NK-92 treated with Interleukin-12 subunit alpha and Interleukin-12 subunit beta, amount 100 ng/mL, for 24 hours (cell line): Measurements from ENCODE around the gene TET2.
A peak's percentile ranks its signal among the peaks of the same experiment; 100 is the strongest.
"Not testable (repeated sequence)": the region's sequence is repeated elsewhere in the genome, so short reads cannot be mapped to it uniquely, and the experiment has no call there.

Experiments
- DNase-seq: peaks from one replicate; lab custom pipeline; 2025; lab: John Stamatoyannopoulos, UW

Gene TET2

DNA sequence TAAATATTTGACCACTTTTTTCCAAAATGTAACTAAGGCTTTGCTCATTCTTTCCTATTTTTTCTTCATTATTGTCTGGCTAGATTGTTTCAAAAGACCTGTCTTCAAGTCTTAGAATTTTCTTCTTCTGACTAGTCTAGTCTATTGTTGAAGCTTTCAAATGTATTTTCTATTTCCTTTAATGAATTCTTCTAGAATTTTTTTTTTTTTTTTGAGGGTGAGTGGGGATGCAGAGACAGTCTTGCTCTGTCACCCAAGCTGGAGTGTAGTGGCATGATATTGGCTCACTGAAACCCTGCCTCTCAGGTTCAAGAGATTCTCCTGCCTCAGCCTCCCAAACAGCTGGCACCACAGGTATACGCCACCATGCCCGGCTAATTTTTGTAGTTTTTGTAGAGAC lies 141.4 kb downstream of the TET2 start:
- DNase-seq = no peak

DNA sequence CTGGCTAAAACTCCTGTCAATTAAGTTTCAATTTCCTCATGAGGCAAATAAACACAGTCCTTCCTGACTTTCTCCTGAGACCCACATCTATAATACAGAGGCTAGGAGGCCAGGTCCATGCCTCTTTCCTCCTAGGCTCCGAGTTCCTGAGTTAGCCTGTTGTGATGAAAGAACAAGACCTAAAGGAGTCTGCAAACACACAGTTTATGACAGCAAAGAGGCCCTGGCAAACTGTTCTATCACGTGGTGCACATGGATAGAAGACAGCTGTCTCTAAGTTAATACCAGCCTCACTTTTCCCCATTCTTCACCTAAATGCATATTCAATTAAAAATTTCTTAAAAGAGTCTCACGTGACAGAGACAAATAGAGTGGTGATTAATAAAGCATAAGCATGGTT lies 145.2 kb downstream of the TET2 start:
- DNase-seq = no peak

DNA sequence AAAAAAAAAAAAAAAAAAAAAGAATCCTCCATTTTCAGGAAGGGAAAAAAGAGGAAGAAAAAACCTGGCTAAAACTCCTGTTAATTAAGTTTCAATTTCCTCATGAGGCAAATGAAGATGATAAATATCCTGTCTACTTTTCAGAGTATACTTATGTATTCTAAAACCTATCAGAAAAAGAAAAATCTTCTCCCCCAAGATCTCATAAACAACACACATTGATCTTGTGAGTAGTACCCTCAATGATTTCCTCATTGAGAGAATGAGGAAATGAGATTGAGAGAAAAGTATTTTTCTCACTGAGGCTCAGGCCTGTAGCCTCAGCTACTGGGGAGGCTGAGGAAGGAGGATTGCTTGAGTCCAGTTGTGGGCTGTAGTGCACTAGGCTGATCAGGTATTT lies 146.7 kb downstream of the TET2 start:
- DNase-seq = no peak

DNA sequence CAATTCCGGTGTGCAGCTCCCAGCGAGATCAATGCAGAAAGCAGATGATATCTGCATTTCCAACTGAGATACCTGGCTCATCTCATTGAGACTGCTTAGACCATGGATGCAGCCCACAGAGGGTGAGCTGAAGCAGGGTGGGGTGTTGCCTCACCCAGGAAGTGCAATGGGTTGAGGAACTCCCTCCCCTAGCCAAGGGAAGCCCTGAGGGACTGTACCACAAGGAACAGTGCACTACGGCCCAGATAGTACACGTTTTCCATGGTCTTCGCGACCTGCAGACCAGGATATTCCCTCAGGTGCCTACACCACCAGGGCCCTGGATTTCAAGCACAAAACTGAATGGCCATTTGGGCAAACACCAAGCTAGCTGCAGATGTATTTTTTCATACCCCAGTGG lies 150.0 kb downstream of the TET2 start:
- no peak for DNase-seq

DNA sequence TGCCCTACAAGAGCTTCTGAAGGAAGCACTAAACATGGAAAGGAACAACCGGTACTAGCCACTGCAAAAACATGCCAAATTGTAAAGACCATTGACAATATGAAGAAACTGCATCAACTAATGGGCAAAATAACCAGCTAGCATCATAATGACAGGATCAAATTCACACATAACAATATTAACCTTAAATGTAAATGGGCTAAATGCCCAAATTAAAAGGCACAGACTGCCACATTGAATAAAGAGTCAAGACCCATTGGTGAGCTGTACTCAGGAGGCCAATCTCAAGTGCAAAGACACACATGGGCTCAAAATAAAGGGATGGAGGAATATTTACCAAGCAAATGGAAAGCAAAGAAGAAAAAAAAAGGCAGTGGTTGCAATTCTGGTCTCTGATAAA lies 152.4 kb downstream of the TET2 start:
- DNase-seq = not testable (repeated sequence)

DNA sequence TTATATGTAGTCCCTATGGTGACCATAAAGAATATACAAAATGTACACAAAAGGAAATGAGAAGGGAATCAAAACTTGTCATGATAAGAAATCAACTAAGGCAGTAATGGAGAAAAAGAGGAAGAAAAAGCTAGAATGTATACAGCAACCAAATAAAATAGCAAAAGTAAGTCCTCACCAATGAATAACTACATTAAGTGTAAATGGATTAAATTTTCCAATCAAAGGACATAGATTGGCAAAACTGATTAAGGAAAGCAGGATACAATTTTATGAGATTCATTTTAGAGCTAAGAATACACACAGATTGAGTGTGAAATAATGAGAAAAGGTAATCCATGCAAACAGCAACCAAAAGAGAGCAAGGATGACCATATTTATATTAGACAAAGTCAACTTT lies 157.4 kb downstream of the TET2 start:
- no peak for DNase-seq

DNA sequence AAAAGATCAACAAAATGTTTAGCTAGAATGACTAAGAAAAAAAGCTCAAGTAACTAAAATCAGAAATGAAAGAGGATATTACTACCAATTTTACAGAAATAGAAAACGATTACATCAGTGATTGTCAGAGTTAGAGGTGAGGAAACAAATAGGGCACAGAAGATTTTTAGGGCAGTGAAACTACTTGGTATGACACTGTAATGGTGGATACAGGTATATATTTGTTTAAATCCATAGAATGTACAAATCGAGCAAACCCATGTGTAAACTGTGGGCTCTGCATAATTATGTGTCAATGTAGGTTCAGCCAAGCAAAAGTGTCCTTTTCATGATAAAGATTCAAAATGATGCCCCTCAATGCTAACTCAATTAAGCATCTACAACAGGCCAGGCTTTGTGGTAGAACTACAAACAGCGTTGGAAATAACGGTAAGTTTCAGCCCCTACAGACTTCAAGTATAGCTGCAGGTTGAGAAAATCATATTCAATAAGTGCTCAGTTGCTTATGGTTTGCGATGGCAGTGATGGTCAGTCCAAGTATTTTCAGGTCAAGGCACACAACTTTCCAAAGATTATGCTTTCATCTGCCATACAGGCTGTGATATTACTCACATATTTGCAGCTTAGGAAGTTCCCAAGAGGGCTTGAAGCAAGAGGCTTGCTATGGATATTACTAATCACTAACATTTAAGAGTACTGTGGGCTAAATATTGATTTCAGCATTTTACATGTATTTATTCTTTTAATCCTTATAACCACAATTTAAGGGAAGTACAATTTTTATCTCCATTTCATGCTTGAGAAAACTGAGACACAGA lies 158.6 kb downstream of the TET2 start:
- no peak for DNase-seq

DNA sequence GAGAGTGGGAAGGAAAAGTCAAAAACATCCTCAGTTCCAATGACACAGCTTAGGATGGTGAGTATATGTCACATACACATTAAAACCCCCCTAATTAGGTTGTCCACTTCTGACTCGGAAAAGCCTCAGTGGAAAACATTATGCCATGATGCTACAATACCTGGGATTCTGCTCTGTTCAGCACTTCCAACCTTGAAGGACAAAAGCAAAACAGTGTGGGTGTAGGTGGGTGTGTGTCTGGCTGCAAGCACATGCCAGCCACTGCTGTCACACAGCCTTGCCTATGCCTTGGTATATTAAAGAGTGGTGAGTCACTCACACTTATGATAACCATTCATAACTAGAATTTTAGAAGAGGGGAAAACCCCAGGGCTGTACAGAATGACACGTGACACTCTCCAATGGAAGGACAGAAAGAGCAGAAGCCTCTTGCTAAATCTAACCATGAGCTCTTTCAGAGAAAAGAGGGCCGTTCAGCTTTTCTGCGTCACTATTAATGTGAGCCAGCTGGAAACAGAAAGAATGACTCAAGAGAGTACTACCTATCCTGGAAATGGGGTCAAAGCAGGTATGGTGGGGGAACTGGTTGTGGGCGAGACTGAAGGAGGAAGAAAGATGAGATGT lies 159.6 kb downstream of the TET2 start:
- DNase-seq = peak; percentile 35

DNA sequence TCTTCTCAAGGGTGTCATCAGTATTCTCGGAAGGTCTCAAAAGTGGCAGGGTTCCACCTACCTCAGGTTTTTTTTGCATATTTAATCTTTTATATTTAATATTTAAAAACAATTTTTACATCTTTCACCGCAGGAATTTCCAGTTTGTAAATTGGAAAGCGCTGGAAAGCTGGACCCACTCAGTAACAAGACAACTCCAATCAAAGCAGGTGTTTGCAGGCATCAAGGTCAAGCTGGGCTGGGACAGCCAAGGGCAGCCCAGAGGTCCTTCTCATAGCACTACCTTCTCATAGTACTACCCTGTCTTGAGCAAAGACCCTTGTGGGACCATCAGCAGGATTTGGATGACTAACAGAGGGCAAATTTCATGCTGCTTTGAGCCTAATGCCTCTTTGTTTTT lies 160.1 kb downstream of the TET2 start:
- peak; percentile 10 for DNase-seq

DNA sequence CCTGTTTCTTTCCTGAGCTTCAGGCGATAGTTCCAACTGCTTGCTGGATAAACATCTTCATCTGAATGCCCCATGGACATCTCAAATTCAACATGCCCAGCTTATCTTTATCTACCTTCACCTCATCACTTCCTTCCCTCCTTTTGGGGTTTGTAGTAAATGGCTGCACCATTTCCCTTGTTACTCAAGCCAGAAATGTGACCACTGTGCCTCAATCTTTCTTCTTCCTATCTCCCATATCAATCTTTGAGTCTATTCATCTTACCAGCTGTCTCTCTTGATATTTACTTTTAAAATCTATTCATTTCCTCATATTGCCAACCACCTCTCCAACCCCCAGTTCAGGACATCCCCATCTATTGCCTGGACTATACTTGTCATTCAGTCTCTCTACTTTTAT lies 171.8 kb downstream of the TET2 start:
- no peak for DNase-seq

DNA sequence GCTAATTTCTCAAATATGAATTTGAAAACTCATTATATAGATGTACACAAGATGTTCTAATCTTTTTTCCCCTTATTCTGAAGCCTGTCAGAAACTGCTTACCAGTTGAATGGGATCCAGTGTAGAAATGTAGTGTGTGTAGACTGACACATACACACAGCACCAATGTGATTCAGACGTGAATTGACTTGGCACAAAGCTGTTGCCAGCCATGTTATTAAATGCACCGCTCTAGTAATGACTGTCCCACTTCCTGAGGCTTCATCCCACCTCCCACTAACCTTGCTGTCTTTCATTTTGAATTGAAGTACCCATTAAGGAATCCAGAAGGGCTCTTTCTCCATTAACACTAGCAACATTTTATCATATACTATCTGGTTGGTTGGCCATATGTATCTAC lies 180.5 kb downstream of the TET2 start:
- no peak for DNase-seq

DNA sequence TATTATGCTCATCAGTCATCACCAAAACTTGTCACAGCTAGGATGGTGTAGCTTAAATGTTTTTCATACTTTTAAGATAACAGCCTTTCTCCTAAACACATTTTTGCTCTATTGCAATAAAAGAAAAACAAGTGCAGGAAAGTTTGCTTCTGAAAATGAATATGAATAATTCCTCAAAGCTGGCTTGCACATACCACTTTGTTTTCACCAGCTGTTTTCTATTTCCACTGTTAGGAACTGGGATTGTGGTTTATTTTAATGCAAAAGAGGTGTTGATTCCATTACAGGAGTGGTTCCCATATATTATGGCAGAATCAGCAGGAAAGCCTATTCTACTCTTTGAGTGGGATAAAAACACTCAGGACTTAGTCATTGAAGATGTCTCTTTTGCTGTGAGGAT lies 181.3 kb downstream of the TET2 start:
- DNase-seq = no peak

DNA sequence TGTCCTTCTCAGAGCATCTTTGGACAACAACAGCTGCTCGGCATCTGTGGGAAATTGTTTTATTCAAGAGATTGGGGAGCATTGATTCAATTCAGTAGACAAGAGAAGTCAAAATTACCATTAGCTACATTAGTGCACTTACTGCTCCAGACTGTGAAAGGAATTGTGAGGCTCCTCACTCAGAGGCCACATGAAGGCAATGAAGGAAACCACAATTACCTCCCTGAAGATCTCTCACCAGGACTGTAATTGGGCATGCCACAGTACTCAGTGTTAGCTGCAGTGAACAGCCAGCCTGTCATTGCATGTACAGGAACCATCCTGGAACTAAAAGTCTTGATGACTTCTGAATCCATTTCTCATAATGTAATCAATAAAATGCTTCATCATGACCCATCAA lies 182.4 kb downstream of the TET2 start:
- no peak for DNase-seq
